Embryonic facial prominence (tissue), 1 donor: Measurements from ENCODE around the gene ZNF787.
"Not testable (repeated sequence)": the region's sequence is repeated elsewhere in the genome, so short reads cannot be mapped to it uniquely, and the experiment has no call there.

Experiments
- DNase-seq: peaks from one replicate; pipeline ENCODE4 v3.0.0-alpha.2; 2016; ENCODE audit errors: extremely low spot score

ZNF787 gene

GRCh38 chr19:56121180-56122167, at the start of gene ZNF787:
Gene ZNF787, minus strand, starts transcription at chr19:56121295. Its CDS starts 18,078 bp downstream, at chr19:56103217.
- DNase-seq, result peak; percentile 93

GRCh38 chr19:56170261-56170660, 49.2 kb upstream of the ZNF787 start:
- no peak for DNase-seq

GRCh38 chr19:56167064-56167578, 46.0 kb upstream of the ZNF787 start:
- no peak for DNase-seq

GRCh38 chr19:56163097-56163496, 42.0 kb upstream of the ZNF787 start:
- DNase-seq, result no peak

- no peak for DNase-seq
Measured at GRCh38 chr19:56162258-56162657, 41.2 kb upstream of the ZNF787 start.

- no peak for DNase-seq
Measured at GRCh38 chr19:56161534-56161933, 40.4 kb upstream of the ZNF787 start.

- no peak for DNase-seq
Measured at GRCh38 chr19:56159622-56160271, 38.7 kb upstream of the ZNF787 start.

GRCh38 chr19:56159009-56159559, 38.0 kb upstream of the ZNF787 start:
- DNase-seq, result no peak

- DNase-seq, result no peak
Measured at GRCh38 chr19:56158170-56158757, 37.2 kb upstream of the ZNF787 start.

- DNase-seq, result no peak
Measured at GRCh38 chr19:56156768-56157167, 35.7 kb upstream of the ZNF787 start.

GRCh38 chr19:56155124-56155687, 34.1 kb upstream of the ZNF787 start:
- no peak for DNase-seq

- no peak for DNase-seq
Measured at GRCh38 chr19:56153507-56153906, 32.4 kb upstream of the ZNF787 start.

GRCh38 chr19:56152644-56153043, 31.5 kb upstream of the ZNF787 start:
- DNase-seq, result no peak

GRCh38 chr19:56150358-56150757, 29.3 kb upstream of the ZNF787 start:
- DNase-seq, result no peak

- no peak for DNase-seq
Measured at GRCh38 chr19:56149656-56150038, 28.6 kb upstream of the ZNF787 start.

- DNase-seq, result not testable (repeated sequence)
Measured at GRCh38 chr19:56148955-56149655, 28.0 kb upstream of the ZNF787 start.

GRCh38 chr19:56148096-56148495, 27.0 kb upstream of the ZNF787 start:
- DNase-seq, result no peak

- no peak for DNase-seq
Measured at GRCh38 chr19:56147307-56147706, 26.2 kb upstream of the ZNF787 start.

GRCh38 chr19:56146904-56147303, 25.8 kb upstream of the ZNF787 start:
- DNase-seq, result no peak

GRCh38 chr19:56145698-56146097, 24.6 kb upstream of the ZNF787 start:
- no peak for DNase-seq

- no peak for DNase-seq
Measured at GRCh38 chr19:56144831-56145230, 23.7 kb upstream of the ZNF787 start.
